Stimulated activated CD4-positive, alpha-beta T cell treated with anti-CD3 and anti-CD28 coated beads, Interleukin-1b, Interleukin-23, amount 100 ng/mL, for 24 hours (primary cell): Measurements from ENCODE around the gene PSIP1.
"Not testable (repeated sequence)": the region's sequence is repeated elsewhere in the genome, so short reads cannot be mapped to it uniquely, and the experiment has no call there.

Source experiments
- DNase-seq, 4 experiments: peaks; one replicate each; pipeline ENCODE4 v3.0.0-alpha.2; 2020; ENCODE audit warnings: low read depth in 4 of 4, low spot score in 1 of 4

Gene PSIP1

DNA sequence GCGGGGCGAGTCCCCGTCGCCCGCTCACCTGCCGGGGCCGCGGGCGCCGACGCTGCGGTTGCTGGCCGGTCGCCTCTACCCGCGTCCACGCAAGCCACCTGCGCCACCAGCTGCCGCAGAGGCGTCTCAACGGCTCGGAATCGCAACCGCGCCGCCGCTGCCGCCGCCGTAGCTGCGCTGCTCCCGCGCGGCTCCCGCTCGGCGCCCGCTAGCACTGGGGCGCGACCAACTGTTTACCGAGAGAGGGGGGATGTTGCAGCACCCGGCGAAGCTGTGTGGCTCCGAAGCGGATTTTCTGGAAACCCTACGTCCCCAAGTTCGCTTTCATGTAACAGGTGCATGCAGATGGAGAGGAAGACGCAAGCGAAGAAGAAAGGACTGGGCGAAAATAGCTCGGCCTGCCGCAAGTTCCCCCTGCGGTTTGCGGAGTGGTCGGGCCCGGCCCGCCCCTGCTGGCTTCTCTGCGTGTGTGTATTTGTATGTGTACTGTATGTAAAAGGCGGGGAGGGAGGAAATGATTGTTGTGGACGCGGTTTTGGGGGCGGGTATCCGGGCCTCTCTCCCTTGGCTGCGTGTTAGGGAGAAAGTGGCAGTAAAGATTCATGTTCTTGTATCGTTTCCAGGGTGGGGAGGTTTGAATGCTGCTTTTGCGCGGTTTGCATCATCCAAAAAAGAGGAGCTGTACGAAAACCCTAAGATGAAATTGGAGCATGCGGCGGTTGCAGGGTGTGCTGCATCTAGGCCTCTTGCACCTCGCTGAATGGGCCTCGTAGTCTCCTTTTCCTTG, at the start of gene PSIP1:
Gene PSIP1 (minus strand): TSS at position 182 of the 787 bp plus-strand sequence. CDS start 782 bp downstream, outside the sequence.
- peak; percentile 71 to 78 (median 72) for DNase-seq

- DNase-seq, result no peak
Measured at GRCh38 chr9:15553528-15553898, 42.7 kb upstream of the PSIP1 start.

DNA sequence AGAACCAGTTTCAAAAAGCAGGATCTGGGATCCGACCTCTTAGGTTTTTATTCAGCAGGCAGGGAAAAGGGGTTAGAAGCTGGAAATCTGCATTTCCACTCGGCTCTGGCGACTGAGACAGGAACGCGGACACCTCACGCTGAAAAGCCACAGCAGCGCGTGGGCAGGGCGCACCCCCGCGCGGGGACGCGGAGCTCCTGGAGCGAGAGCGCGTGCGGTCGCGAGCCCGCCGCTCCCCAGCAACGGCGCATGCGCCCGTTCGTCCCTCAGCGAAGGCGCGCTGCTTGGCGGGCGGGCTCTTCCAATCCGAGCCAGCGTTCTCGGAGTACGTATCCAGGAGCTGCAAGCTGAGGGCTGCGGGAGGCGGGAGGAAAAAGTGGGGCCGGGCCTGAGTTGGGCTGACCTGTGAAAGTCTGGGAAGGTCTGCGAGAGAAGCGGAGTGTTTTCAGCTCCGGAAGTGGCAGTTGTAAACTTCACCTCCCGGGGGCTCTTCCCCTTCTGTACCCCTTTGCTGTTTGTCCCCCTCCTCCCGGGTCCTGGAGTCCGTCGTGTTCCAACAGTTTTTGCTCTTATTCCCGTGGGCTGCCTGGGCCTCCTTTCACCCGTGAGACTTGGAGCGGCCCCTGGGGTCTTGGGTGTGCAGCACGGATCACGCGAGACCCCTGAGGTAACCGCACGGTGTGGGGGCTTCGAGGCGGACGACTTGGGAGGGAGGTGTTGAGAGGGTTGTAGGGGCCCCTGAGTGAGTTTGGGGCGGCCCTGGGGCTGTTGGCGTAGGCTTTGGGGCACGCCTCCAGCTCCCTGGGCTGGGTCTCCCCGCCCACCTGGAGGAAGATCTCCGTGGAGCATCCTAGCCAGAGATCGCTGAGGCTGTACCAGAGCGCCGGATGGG, 42.1 kb upstream of the PSIP1 start, which contains the start of gene CCDC171:
Gene CCDC171 (plus strand): TSS at position 408 of the 892 bp plus-strand sequence. CDS start 11,046 bp downstream, outside the sequence.
- DNase-seq, result peak; percentile 57 to 81 (median 69)

GRCh38 chr9:15549611-15550010, 38.8 kb upstream of the PSIP1 start:
- DNase-seq, result no peak

DNA sequence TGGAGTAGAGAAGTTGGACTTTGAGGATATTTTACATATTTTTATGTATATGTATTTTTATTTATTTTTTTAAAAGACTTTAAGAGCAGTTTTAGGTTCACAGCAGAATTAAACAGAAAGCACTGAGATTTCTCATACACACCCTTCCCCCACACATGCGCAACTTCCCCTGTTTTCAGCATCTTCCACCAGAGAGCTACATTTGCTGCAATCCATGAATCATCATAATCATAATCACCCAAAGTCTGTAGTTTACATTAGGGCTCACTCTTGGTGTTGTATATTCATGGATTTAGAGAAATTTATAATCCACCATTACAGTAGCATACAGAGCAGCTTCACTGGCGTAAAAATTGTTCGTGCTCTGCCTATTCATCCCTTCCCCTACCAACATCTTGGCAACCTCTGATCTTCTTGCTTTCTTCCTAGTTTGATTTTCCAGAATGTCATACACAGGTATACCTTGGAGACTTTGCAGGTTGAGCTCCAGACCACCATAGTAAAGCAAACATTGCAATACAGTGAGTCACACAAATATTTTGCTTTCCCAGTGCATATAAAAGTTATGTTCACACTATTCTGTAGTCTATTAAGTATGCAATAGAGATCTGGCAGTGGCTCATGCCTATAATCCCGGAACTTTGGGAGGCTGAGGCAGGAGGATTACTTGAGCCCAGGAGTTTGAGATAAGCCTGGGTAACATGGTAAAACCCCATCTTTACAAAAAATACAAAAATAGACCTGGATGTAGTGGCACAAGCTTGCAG, 32.5 kb upstream of the PSIP1 start:
- DNase-seq, result no peak

DNA sequence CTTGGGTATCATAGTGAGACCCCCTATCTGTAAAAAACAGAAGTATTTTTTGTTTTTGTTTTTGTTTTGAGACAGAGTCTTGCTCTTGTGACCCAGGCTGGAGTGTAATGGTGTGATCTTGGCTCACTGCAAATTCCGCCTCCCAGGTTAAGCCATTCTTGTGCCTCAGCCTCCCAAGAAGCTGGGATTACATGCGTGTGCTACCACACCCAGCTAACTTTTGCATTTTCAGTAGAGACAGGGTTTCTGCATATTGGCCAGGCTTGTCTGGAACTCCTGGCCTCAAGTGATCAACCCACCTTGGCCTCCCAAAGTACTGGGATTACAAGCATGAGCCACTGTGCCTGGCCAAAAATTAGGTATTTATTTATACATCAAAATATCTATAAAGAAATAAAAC, 31.9 kb upstream of the PSIP1 start:
- no peak for DNase-seq

GRCh38 chr9:15541872-15542271, 31.1 kb upstream of the PSIP1 start:
- no peak for DNase-seq

DNA sequence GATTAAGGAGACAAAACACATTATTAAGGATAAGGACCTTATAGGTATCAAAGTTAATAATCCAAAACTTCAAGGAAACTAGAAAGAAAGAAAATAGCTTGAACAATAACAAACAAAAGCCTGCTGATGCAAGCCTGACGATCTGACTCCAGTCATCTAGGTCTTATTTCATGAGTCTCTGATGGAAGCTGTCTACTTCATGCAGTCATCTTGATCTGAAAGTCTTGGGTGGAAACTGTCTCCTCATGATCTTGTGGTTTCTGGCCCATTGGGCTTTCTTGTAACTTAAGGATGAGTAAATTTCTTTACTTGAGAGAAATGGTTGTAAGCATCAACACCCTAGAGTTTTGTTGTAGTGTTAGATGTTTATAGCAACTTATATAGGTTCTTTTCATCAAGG, 20.6 kb upstream of the PSIP1 start:
- no peak for DNase-seq

DNA sequence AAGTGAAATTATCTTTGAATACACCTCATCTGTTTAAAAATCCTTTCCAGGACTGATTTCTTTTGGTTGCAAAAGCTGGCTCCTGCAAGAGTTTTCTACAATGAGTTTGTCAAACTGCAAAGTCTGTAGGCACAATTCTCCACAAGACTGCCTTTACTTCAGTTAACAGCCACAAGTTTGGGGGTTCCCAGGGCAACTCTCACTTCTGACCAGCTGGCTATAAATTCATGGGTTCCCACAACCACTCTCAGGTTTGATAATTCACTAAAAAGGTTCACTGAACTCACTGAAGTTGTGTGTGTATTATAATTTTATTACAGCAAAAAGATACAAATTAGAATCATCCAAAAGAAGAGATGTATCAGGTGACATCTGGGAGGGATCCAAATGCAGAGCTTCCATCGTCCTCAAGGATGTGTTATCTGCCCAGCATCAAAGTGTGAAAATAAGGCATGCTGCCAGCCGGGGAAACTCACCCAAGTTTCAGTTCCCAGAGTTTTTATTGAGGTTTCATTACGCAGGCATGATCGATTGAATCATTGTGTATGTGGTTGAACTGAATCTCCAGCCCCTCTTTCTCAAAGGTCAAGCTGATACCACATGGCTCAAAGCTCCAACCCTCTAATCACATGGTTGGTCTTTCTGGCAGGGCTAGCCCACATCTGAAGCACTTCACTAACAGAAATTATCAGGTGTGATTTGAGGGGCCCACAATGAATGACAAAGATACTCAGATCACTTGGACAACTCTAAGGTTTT, 19.0 kb upstream of the PSIP1 start:
- DNase-seq, result no peak

- not testable (repeated sequence) for DNase-seq
Measured at GRCh38 chr9:15527035-15527434, 16.3 kb upstream of the PSIP1 start.

DNA sequence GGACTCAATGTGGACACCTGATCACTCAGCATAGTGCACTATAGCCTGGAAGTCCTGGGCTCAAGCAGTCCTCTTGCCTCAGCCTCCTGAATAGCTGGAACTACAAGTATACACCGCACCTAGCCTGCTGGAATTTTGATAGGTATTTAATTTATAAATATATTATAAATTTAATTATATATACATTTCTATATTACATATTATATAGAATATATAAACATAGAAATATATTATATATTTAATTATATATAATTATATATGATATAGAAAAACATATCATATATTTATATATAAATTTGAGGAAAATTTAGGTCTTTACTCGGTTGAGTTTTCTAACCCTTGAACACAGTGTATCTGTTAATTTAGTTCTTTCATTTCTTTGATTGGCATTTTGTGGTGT, 15.2 kb upstream of the PSIP1 start:
- no peak for DNase-seq

DNA sequence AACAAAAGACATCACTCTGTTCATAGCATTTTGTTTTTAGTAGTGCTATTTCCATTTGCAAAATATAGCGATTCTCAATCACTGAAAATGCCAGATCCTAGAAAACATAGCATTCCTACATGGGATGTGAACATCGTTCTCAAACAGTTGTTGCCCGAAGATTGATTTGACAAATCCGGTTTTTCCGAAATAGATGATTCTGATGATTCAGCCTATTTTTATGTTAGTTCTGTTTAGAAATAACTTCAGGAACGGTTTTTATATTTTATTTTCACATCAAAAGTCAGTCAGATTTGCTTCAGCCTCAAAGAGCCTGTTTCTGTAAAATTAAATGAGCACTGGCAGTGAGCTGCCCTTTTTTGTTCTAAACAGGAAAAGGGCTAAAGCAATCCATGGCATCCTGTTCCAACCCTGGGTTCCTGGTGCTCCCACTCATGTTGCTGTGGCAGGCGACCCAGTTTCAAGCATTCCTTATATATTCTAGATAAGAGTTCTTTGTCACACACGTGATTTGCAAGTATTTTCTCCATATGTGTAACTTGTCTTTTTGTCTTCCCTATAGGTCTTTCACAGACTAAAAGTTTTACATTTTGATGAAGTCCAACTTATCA, 14.2 kb upstream of the PSIP1 start:
- no peak for DNase-seq

DNA sequence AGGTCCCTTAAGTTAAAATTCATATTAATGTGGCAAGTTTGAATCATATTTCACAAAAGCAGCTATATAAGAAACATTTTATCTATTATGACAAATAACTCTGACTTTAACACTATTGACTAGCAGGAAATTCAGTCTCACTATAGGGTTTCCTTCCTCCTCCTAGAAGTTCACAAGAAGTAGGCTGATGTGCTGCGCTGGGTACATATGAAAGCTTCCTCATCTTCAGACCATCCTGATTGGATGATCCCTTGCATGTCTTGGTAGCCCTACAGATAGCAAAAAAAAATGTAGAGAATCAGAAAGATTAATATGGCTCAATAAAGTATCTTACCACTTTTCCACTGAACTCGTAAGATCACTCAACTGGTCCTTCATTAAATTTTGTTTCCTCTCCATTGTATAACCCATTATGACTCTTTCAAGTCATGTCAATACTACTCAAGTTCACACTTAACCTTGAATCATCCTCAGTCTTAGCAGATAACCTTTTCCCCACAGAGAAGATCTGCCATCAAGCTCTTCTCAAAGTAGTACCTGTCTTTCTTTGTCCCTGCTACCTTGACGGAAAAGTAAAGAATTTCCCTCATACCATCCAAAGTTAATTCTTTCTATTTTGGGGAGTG, 11.5 kb upstream of the PSIP1 start:
- DNase-seq, result no peak

- DNase-seq, result no peak
Measured at GRCh38 chr9:15521254-15521653, 10.5 kb upstream of the PSIP1 start.

DNA sequence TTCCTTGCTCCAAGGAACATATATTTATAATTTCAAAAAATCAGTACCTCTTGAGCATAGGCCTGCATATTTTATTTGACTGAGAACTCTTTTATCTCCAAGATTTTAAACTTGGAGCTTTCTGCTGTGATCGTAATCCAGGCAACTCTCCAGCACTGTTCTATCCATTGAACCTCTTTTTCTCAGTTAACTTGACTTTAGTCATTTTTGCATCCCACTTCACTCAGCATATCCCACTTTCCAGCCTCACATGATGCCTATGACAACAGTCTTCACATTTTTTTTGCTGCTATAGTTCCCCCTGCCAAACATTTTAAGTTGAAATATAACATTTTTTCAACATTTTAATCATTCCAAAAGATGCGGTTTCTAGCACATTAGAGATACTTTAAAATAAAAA, 9.1 kb upstream of the PSIP1 start:
- no peak for DNase-seq

DNA sequence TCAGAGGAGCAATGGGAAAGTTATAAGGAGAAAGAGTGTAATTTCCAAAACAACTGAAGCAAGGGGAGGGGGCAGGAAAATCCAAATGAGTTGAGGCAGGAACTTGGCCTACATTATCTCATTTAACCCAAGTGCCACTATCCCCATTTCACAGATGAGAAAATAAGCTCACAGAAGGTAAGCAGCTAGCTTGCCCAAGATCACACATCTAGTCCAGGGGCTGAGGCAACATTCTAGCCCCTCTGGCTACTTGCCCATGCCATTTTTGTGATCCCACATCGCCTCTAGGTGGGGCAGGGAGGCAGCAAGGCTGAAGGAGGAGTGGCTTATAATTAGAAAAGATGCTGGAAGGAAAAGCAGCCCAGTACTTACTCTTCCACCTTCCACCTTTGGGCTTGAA, 2.6 kb upstream of the PSIP1 start:
- no peak for DNase-seq

GRCh38 chr9:15512889-15513288, 2.1 kb upstream of the PSIP1 start:
- no peak for DNase-seq

GRCh38 chr9:15512204-15512603, 1.4 kb upstream of the PSIP1 start:
- DNase-seq, result no peak

GRCh38 chr9:15509931-15510788, 610 bp downstream of the PSIP1 start:
- peak; percentile 42 to 57 (median 48) for DNase-seq
